ENCODE measurements around the gene MPI.
"Not testable (repeated sequence)": the region's sequence is repeated elsewhere in the genome, so short reads cannot be mapped to it uniquely, and the experiment has no call there.

Gene MPI

GRCh38 chr15:74924525-74924924, 34.7 kb downstream of the MPI start:
- no peak for DNase-seq (ENCODE audit: low read depth in 4 of 4, low spot score in 1 of 4)

DNA sequence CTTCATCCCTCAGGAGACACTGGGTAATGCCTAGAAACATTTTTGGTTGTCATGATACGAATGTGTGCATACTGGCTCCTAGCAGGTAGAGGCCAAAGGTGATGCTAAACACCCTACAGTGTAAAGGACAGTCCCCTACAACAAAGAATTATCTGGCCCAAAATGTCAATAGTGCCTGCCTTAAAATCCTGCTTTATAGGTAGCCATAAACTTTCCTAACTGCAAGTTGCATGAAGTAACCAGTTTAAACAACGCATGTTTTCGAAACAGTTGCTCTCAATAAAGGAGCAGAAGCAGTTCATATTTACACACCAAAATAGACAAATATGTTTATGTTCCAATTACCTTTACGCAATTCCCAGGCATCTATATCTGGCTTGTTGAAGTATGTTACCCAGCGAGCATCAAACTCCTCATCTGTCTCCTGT, 38.9 kb downstream of the MPI start:
- no peak for DNase-seq (ENCODE audit: low read depth in 4 of 4, low spot score in 1 of 4)

GRCh38 chr15:74933573-74933972, 43.7 kb downstream of the MPI start:
- no peak for DNase-seq (ENCODE audit: low read depth in 4 of 4, low spot score in 1 of 4)

DNA sequence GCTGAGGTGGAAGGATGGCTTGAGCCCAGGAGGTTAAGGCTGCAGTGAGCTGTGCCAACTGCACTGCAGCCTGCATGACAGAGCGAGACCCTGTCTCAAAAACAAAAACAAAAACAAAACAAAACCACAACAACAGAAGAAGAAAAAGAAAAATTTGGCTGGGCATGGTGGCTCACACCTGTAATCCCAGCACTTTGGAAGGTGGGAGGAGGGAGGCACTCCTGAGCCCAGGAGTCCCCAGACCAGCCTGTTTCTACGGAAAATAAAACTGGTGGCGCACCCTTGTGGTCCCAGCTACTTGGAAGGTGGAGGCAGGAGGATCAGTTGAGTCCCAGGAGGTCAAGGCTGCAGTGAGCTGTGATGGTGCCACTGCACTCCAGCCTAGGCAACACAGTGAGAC, 45.4 kb downstream of the MPI start:
- not testable (repeated sequence) for DNase-seq (ENCODE audit: low read depth in 4 of 4, low spot score in 1 of 4)

DNA sequence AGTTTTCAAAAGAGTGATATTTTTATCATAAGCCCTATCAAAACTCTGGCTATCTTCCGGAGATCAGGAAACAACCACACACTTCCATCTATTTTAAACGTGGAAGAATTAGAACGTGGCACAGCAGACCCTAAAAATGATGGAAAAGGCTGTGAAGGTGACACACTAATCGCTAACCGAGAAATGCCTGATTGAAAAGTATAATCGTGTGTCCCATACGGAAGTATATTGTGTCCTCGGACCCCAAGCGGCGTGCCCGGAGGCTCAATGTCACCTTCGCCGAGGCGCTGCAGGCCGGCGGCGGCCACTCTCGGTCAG, 47.4 kb downstream of the MPI start:
- no peak for DNase-seq (ENCODE audit: low read depth in 4 of 4, low spot score in 1 of 4)

- peak; percentile 77 to 89 (median 81) for DNase-seq (ENCODE audit: low read depth in 4 of 4, low spot score in 1 of 4)
Observed at GRCh38 chr15:74937590-74938371, 47.9 kb downstream of the MPI start, which contains the start of gene COX5A. TSS of gene COX5A (minus strand) at chr15:74938073. CDS start at chr15:74938014, 59 bp downstream.

DNA sequence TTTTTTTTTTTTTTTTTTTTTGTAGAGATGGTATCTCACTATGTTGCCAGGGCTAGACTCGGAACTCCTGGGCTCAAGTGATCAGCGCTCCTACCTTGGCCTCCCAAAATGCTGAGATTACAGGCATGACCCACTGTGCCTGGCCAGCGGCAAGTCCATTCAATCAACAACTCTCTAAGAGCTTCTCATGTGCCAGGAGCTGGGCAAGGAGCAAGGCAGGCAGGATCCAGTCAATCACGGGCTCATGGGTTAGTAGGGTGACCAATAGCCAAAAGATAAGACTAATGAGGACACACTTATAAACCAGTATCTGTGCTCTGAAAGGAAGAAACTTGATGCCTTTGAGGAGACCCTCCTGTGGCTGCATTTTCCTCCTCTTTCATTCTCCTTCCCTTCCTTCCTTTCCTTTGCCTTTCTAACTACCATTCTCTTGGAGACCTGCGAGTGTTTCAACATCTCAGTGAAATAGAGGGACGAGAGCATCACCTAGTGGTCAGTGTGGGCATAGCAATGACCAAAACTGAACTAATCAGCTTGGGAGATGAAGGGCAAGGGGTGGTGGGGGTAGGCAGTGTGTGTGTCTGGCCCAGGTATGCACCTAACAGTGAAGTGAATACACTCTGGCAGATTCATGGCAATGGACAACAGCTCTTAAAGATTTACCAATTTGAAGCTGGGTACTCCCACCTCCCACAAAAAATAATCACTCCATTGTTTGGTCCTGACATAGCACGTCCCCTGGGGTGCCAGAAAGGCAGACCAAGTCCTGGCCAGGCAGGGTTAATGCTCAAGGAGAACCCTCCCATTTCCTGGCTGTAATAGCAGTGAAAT, 60.5 kb downstream of the MPI start:
- peak; percentile 42 to 69 (median 64) for DNase-seq (ENCODE audit: low read depth in 4 of 4, low spot score in 1 of 4)

DNA sequence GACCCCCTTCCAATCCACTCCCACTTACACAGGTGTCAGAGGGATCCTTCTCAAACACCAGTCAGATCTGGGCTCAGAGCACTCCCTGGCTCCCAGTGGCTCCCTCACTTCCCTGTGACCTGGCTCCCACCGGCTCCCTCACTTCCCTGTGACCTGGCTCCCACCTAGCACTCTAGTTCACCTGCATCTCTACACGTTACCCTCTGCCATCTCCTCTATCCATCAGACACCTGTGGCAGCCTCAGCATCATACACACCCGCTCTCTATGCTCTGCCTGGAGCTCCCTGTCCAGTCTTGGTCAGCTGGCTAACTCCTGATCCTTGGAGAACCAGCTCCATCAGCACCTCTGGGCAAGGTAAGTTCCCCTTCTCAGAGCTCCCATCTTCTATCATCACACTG, 61.2 kb downstream of the MPI start:
- DNase-seq (ENCODE audit: low read depth in 4 of 4, low spot score in 1 of 4): no peak
